ENCODE results near the gene IL12RB2.

DNA sequence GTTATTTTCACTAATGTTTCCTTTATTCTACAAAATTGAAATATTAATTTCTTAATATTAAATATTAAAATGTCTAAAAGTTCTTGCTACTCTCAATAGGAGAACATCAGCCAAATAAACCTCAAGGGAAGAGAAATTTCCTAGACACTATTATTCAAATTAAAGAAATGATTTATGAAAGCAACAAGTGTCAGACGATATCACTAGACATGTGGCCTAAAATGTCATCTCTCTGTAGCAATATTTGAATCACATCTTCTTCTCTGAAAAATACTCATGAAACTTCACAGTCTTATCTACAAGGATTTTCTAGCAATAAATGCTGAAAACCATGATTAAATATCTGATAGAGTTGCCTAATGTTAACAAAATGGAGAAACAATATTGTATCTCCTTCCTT, 125.1 kb downstream of the IL12RB2 start:
- no peak for TF ChIP-seq POLR2A (IDR thresholded peaks at IDR 0.05)
- TF ChIP-seq, protein P1, sequence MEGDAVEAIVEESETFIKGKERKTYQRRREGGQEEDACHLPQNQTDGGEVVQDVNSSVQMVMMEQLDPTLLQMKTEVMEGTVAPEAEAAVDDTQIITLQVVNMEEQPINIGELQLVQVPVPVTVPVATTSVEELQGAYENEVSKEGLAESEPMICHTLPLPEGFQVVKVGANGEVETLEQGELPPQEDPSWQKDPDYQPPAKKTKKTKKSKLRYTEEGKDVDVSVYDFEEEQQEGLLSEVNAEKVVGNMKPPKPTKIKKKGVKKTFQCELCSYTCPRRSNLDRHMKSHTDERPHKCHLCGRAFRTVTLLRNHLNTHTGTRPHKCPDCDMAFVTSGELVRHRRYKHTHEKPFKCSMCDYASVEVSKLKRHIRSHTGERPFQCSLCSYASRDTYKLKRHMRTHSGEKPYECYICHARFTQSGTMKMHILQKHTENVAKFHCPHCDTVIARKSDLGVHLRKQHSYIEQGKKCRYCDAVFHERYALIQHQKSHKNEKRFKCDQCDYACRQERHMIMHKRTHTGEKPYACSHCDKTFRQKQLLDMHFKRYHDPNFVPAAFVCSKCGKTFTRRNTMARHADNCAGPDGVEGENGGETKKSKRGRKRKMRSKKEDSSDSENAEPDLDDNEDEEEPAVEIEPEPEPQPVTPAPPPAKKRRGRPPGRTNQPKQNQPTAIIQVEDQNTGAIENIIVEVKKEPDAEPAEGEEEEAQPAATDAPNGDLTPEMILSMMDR (IDR thresholded peaks at IDR 0.05) = no peak
